HG03135 (cell line): ENCODE measurements around the gene CCDC61.

Source experiments
- ATAC-seq: cut with Tn5 transposase; IDR thresholded peaks from one replicate; pipeline ENCODE4 v1.9.1; 2021; ENCODE audit warnings: mild to moderate bottlenecking, moderate library complexity; ENCODE audit not compliant: unreplicated experiment

CCDC61 gene

DNA sequence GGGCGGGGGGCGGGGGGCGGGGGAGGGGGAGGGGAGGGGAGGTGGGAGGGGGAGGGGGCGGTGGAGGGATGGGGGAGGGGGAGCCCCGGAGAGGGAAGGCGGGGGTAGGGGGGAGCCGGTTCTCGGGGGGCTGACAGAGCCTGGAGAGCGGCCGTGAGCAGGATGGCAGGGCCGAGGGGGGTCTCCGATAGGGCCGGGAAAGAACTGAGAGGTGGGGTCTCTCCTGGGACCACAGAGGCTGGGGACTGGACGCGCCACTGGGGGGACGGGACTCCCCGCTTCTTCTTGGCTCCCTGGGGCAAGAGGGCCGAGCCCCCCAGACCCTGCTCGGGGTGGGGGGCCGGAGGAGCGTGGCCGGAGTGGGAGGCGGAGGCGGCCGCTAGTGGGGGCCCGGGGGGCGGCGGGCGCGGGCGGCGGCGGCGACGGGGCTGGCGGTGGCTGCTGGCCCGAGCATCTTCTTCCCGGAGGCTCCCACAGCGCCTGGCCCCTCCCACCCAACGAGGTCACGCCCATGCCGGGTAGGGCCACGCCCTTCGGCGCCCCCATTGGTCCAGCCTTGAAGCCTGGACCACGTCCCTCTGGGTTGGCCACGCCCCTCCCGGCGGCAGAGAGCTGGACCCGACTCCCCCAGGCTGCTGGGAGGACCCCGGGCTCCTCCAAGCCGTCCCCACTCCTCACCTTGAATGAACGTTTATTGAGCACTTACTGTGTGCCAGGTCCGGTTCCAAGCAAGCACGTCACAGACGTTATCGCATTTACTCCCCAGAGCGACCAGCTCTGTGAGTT, 21.5 kb upstream of the CCDC61 start, which contains the start of gene NOVA2:
Gene NOVA2 (minus strand): TSS at position 313 of the 786 bp plus-strand sequence. CDS start 514 bp downstream, outside the sequence.
- no peak for ATAC-seq

DNA sequence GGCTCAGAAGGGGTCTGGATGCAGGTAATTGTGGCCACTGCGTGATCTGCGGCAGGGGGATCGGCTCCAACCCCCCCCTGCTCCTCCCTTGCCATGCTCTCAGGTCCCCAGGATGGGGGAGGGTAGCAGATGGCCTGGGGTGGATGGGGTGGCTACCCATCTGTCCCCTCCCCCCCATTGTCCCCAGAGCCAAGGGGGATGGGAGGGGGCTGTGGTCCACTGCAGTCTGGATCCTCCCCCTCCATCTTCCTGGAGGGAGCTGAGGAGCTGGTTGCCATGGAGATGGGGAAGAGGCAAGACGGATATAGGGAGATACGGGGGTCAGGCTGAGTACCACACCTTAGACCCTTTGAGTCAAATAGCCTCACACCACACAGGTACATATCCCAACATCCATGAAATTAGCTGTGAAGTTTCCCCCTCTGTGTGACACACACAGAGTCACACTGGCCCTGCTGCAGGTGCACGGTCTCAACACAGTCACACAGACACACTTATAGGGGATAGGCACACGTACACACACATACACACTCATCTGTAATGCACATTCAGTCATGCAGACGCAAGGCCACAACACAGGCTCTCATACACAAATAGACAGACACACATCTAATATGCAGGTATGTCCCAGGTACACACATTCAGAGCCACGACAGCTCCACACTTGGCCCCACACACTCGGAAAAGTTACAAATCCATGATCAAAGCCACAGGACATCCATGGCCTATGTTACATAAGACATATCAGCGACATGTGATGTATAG, 19.8 kb upstream of the CCDC61 start:
- ATAC-seq = no peak

DNA sequence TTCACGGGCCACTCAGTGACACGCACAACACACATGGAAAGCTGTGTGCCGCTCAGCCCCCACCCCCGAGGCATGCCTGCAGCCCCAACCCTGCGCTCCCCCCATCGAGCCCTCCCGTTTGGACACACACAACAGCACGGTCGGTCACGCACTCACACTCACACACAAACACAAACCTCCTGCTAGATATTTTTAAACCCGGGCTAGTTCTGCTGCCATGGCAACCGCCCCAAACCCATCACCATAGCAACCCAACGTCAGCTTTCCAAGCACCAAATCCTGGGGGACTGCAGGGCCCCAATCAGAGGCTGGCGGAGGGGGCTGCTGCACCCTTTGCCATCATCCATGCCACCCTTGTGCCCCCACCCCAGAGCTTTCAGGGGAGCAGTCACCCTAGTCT, 19.1 kb upstream of the CCDC61 start:
- no peak for ATAC-seq

GRCh38 chr19:45978156-45978555, 17.1 kb upstream of the CCDC61 start:
- ATAC-seq = no peak

GRCh38 chr19:45981350-45981749, 13.9 kb upstream of the CCDC61 start:
- no peak for ATAC-seq

- no peak for ATAC-seq
These were observed 9.9 kb upstream of the CCDC61 start for GRCh38 chr19:45985321-45985720.

DNA sequence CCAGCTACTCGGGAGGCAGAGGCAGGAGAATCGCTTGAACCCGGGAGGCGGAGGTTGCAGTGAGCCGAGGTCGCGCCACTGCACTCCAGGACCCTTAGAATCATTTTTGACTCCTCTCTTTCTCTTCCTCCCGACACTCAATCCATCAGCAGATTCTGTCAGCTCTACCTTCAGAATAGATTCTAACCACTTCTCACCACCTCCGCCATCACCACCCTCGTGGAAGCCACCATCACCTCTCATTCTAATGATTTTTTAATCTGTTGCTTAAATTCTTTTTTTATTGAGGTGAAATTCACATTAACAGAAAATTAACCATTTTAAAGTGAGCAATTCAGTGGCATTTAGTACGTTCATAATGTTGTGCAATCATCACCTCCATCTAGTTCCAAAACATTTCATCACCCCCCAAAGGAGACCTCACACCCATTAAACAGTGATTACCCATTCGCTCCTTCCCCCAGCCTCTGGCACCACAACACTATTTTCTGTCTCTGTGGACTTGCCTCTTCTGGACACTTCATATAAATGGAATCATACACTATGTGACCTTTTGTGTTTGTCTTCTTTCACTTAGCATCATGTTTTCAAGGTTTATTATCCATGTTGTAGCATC, 5.0 kb upstream of the CCDC61 start:
- ATAC-seq = no peak

DNA sequence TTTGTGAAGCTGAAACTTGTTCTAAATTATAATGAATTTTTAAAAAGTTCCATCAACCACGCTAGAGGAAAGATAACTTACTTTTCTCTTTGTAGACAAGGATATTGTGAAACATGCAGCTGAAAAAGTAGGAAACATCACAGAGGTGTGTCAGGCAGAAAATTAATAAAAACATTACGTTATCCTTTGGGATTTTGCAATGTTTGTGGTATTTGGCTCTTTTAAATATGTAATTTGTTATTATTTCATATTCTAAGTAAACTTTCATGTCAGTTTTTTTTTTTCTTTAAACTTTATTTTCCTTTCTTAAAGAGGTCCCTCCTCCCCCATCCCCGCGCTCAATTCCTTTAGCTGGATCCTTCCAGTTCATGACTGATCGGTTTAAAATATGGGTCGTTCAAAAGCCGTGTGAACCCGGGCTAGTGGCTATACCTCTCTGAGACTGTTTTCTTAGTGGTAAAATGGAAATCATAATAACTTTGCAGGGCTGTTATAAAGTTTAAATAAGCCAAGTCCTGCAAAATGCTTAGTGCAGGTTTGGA, 740 bp upstream of the CCDC61 start:
- ATAC-seq = no peak

GRCh38 chr19:45995715-45996385, 583 bp downstream of the CCDC61 start:
- no peak for ATAC-seq

- ATAC-seq = no peak
These were observed 1.7 kb downstream of the CCDC61 start for GRCh38 chr19:45996933-45997332.

DNA sequence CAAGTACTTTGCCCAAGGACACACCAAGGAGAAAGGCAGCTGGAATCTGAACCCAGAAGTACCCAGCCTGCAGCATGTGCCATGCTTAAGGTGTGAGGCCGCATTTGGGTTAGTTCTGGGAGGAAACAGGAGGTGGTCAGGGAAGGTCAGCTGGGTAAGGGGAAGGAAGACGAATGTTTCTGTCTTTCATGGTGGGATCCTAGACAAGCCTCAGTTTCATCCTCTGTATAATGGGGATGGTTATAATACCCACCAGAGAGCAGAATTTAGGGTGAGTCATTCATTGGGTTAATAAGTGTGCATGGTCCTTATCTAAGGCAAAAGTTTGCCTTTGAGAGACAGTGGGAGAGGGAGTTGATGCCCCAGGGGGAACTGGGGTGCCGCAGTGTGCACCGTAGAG, 3.6 kb downstream of the CCDC61 start:
- ATAC-seq = no peak

GRCh38 chr19:45999653-46000121, 4.4 kb downstream of the CCDC61 start:
- ATAC-seq = no peak

GRCh38 chr19:46000491-46001246, 5.4 kb downstream of the CCDC61 start:
- no peak for ATAC-seq

DNA sequence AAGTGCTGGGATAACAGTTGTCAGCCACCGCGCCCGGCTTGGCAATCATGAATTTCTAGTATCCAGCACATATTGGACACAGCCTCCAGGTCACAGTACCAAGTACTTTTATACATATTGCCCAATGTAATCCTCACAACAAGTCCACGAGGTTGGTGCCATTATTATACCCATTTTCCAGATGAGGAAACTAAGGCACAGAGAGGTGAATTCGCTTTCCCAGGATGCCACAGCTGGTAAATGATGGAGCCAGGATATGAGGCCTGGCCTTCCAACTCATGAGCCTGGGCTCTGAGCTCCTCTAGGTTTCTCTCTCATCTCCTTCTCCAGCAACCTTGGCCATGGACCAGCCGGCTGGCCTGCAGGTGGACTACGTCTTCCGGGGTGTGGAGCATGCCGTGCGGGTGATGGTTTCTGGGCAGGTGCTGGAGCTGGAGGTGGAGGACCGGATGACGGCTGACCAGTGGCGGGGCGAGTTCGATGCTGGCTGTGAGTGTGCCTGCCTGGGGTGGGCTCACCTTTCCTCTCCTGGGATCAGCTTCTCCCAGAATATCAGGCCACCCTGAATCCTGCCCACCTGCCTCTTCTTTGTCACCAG, 7.5 kb downstream of the CCDC61 start:
- ATAC-seq = no peak

DNA sequence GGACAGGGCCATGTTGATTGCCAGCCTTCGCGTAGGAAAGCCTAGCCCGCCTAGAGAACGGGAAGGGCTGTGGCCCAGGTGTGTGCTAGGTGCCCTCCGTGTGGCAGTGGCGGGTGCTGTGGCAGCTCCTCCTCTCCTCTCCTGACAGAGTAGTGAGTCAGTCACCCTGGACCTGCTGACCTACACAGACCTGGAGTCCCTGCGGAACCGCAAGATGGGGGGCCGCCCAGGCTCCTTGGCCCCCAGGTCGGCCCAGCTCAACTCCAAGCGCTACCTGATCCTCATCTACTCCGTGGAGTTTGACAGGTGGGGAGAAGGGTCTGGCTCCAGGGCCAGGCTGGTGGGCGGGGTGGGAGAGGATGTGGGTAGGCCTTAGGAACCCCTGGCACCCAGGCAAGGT, 11.1 kb downstream of the CCDC61 start:
- ATAC-seq = no peak

- no peak for ATAC-seq
These were observed 14.6 kb downstream of the CCDC61 start for GRCh38 chr19:46009530-46010510.

DNA sequence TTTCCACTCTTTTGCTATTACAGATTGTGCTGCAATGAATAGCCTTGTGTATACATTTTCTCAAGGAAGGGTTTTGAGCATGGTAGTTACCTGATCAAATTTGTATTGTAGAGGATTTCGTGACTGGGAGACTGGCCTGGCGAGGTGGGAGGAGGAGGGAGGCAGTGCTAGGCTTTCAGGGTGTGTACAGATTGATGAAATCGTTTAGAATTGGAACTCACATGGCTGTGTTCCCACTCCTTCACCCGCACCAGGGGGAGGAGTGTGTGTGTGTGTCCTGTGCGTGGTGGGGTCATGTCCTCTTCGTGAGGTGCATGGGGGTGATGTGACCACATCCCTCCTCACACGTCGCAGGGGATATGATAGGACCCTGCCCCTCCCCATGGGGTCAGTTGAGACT, 19.3 kb downstream of the CCDC61 start:
- ATAC-seq = no peak

DNA sequence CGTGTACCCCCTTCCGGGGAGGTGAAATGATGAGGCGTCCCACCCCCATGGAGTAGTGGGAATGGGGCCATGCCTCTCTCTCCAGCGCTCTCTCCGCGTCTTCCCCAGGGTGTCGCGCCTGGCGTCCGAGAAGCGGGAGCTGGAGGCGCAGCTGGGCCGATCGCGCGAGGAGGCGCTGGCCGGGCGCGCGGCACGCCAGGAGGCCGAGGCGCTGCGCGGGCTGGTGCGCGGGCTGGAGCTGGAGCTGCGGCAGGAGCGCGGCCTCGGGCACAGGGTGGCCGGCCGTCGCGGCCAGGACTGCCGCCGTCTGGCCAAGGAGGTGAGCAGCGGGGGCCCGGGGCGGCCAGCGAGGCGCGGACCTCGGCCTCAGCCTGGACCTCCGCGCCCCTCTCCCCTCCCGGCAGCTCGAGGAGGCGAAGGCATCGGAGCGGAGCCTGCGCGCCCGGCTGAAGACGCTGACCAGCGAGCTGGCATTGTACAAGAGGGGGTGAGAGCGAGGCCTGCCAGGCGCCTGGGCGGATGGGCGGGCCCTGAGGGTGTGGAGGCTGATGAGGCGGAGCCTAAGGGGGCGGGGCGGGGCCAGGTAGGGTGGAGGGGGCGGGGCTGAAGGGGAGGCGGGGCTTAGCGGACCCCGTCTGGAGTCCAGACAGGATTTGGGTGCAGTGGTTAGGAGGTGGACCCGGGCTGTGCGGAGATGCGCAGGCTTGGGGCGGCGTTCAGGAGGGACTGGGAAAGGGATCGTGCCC, 19.8 kb downstream of the CCDC61 start:
- ATAC-seq = no peak
